ENCODE data around the gene WFS1.

DNA sequence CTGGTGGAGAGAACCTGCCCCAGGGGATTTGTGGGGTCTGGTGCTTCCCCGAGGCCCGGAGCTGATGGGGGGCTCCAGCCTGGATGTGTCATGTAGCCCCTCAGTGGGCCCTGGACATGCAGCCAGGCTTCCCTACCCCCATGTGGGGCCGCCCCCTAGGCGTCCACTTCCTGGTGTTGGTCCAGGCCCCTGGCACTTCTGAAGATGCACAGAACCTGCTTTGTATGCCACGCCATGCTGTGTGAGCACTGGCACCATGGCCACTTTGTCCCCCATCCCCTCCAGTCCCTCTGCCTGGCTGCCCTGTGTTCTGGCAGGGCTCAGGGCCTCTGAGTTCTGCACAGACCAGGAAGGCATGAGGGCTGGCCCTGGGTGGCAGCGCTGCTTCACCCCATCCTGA lies 29.2 kb downstream of the WFS1 start:
- TF ChIP-seq PHF8 (conservative IDR thresholded peaks at IDR 0.05; ENCODE audit: low read depth, low read length) (no peak), BACH1 (IDR thresholded peaks at IDR 0.05; ENCODE audit: low read length) (no peak), JUN (IDR thresholded peaks at IDR 0.05; ENCODE audit: low read depth, low read length) (no peak), SIN3A (conservative IDR thresholded peaks at IDR 0.05 in 1 of 2, IDR thresholded peaks at IDR 0.05 in 1 of 2; ENCODE audit: low read depth in 1 of 2, low read length in 2 of 2) (no peak), POLR2A (IDR thresholded peaks at IDR 0.05; ENCODE audit: control extremely low read depth in 1 of 2, low read depth in 2 of 2, low read length in 2 of 2) (no peak), CHD1 (IDR thresholded peaks at IDR 0.05; ENCODE audit: low read depth, low read length) (no peak), RFX5 (IDR thresholded peaks at IDR 0.05; ENCODE audit: borderline replicate concordance, low read depth, low read length) (no peak), EZH2 (IDR thresholded peaks at IDR 0.05; ENCODE audit: low read depth, low read length, severe bottlenecking) (no peak), HDAC2 (IDR thresholded peaks at IDR 0.05; ENCODE audit: borderline replicate concordance in 1 of 2, low read depth in 2 of 2, low read length in 2 of 2) (no peak)
- TF ChIP-seq, protein P1, sequence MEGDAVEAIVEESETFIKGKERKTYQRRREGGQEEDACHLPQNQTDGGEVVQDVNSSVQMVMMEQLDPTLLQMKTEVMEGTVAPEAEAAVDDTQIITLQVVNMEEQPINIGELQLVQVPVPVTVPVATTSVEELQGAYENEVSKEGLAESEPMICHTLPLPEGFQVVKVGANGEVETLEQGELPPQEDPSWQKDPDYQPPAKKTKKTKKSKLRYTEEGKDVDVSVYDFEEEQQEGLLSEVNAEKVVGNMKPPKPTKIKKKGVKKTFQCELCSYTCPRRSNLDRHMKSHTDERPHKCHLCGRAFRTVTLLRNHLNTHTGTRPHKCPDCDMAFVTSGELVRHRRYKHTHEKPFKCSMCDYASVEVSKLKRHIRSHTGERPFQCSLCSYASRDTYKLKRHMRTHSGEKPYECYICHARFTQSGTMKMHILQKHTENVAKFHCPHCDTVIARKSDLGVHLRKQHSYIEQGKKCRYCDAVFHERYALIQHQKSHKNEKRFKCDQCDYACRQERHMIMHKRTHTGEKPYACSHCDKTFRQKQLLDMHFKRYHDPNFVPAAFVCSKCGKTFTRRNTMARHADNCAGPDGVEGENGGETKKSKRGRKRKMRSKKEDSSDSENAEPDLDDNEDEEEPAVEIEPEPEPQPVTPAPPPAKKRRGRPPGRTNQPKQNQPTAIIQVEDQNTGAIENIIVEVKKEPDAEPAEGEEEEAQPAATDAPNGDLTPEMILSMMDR (IDR thresholded peaks at IDR 0.05; ENCODE audit: control extremely low read depth in 1 of 3, insufficient read depth in 1 of 3, low read depth in 1 of 3, low read length in 3 of 3): no peak
- TF ChIP-seq, protein P2, sequence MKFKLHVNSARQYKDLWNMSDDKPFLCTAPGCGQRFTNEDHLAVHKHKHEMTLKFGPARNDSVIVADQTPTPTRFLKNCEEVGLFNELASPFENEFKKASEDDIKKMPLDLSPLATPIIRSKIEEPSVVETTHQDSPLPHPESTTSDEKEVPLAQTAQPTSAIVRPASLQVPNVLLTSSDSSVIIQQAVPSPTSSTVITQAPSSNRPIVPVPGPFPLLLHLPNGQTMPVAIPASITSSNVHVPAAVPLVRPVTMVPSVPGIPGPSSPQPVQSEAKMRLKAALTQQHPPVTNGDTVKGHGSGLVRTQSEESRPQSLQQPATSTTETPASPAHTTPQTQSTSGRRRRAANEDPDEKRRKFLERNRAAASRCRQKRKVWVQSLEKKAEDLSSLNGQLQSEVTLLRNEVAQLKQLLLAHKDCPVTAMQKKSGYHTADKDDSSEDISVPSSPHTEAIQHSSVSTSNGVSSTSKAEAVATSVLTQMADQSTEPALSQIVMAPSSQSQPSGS (IDR thresholded peaks at IDR 0.05; ENCODE audit: low read length): no peak
